HEK293T (cell line): ENCODE data around the gene GRK6.

ENCODE experiments used
- ARNT ChIP-seq: fragments of 450-650 bp; IDR thresholded peaks from 2 replicates; pipeline ENCODE4 v1.6.1; 2017; ENCODE audit warnings: mild to moderate bottlenecking
- BHLHE40 ChIP-seq: fragments of 450-650 bp; IDR thresholded peaks from 2 replicates; pipeline ENCODE4 v1.6.1; 2016; ENCODE audit warnings: mild to moderate bottlenecking, moderate library complexity, borderline replicate concordance
- FOXK2 ChIP-seq: fragments of 450-650 bp; IDR thresholded peaks from 2 replicates; pipeline ENCODE4 v1.6.1; 2016; ENCODE audit warnings: mild to moderate bottlenecking
- FOXM1 ChIP-seq: fragments of 450-650 bp; IDR thresholded peaks from 2 replicates; pipeline ENCODE4 v1.6.1; 2017; ENCODE audit warnings: mild to moderate bottlenecking, borderline replicate concordance
- L3MBTL2 ChIP-seq: fragments of 450-650 bp; conservative IDR thresholded peaks from 2 replicates; pipeline ENCODE4 v1.6.1; 2016; ENCODE audit warnings: mild to moderate bottlenecking
- LEF1 ChIP-seq: fragments of 450-650 bp; IDR thresholded peaks from 2 replicates; pipeline ENCODE4 v1.6.1; 2017; ENCODE audit warnings: mild to moderate bottlenecking, borderline replicate concordance
- NFRKB ChIP-seq: fragments of 450-650 bp; IDR thresholded peaks from 2 replicates; pipeline ENCODE4 v1.6.1; 2016; ENCODE audit warnings: mild to moderate bottlenecking, moderate library complexity
- SP1 ChIP-seq: fragments of 450-650 bp; IDR thresholded peaks from 2 replicates; pipeline ENCODE4 v1.6.1; 2017
- SUZ12 ChIP-seq: fragments of 450-650 bp; IDR thresholded peaks from 2 replicates; pipeline ENCODE4 v1.6.1; 2016; ENCODE audit warnings: mild to moderate bottlenecking
- TARDBP ChIP-seq: fragments of 450-650 bp; IDR thresholded peaks from 2 replicates; pipeline ENCODE4 v1.6.1; 2016
- ZNF384 ChIP-seq: fragments of 450-650 bp; IDR thresholded peaks from 2 replicates; pipeline ENCODE4 v1.6.1; 2016

- TF ChIP-seq NFRKB: no peak
- TF ChIP-seq ARNT: no peak
- no peak for TF ChIP-seq SP1
- TF ChIP-seq TARDBP: no peak
- TF ChIP-seq FOXM1: no peak
- no peak for TF ChIP-seq LEF1
- no peak for TF ChIP-seq ZNF384
- no peak for TF ChIP-seq BHLHE40
- TF ChIP-seq L3MBTL2: no peak
- no peak for TF ChIP-seq SUZ12
- TF ChIP-seq FOXK2: no peak
Observed at GRCh38 chr5:177434437-177434836, 8.0 kb downstream of the GRK6 start.
